K562 (cell line): ENCODE results near the gene KASH5. TPM values are rescaled to one million over a fixed set of nuclear protein-coding genes. Genes with fewer than 3 reads are reported as not detected.
A peak's percentile ranks its signal among the peaks of the same experiment; 100 is the strongest.

Experiments used
- CC2D1A ChIP-seq: fragments of 450-650 bp; IDR thresholded peaks from 2 replicates; pipeline ENCODE4 v1.6.1; 2017; ENCODE audit warnings: mild to moderate bottlenecking
- CCAR2 ChIP-seq: fragments of 200-400 bp; formaldehyde crosslinking; IDR thresholded peaks from 2 replicates; pipeline ENCODE4 v1.6.1; 2017; ENCODE audit warnings: mild to moderate bottlenecking, low read depth, low read length
- ETS2 ChIP-seq: IDR thresholded peaks from 2 replicates; pipeline ENCODE4 v1.6.1; 2016; ENCODE audit warnings: borderline replicate concordance, missing genetic modification characterization, mild to moderate bottlenecking, moderate library complexity, missing compliant biosample characterization; ENCODE audit not compliant: poor library complexity, severe bottlenecking
- FIP1L1 ChIP-seq: fragments of 200-400 bp; formaldehyde crosslinking; IDR thresholded peaks from 2 replicates; pipeline ENCODE4 v1.6.1; 2018; ENCODE audit warnings: mild to moderate bottlenecking, low read depth, low read length; ENCODE audit not compliant: poor library complexity, severe bottlenecking
- FOXA3 ChIP-seq, 2 experiments: fragments of 450-650 bp in 1 of 2; sonication (generic) in 1 of 2; formaldehyde crosslinking; IDR thresholded peaks in 1 of 2; conservative IDR thresholded peaks in 1 of 2; 2 replicates each; pipeline versions ENCODE4 v1.4.0 to v1.8.0; 2020 to 2022; ENCODE audit warnings: mild to moderate bottlenecking in 2 of 2, missing genetic modification reagents in 1 of 2
- HES1 ChIP-seq: fragments of 450-650 bp; IDR thresholded peaks from 2 replicates; pipeline ENCODE4 v1.6.1; 2016; ENCODE audit warnings: low read depth, mild to moderate bottlenecking, moderate library complexity
- LEF1 ChIP-seq: fragments of 450-650 bp; IDR thresholded peaks from 2 replicates; pipeline ENCODE4 v1.6.1; 2016; ENCODE audit warnings: mild to moderate bottlenecking
- NFYB ChIP-seq: IDR thresholded peaks from 2 replicates; pipeline ENCODE4 v1.6.1; 2011; ENCODE audit warnings: mild to moderate bottlenecking, moderate library complexity; ENCODE audit not compliant: insufficient read length; ENCODE audit errors: extremely low read depth
- PHF8 ChIP-seq: fragments of 200-600 bp; sonication (generic); IDR thresholded peaks from 2 replicates; pipeline ENCODE4 v1.6.1; 2012; ENCODE audit warnings: mixed run types, mild to moderate bottlenecking, inconsistent platforms, low read length, moderate library complexity, borderline replicate concordance
- PRDM10 ChIP-seq: fragments of 450-650 bp; IDR thresholded peaks from 2 replicates; pipeline ENCODE4 v1.6.1; 2018; ENCODE audit not compliant: partially characterized antibody
- PREB ChIP-seq: sonication (generic); formaldehyde crosslinking; IDR thresholded peaks from 2 replicates; pipeline ENCODE4 v1.8.1; 2023; ENCODE audit warnings: mild to moderate bottlenecking, missing genetic modification reagents
- SFPQ ChIP-seq: fragments of 200-400 bp; formaldehyde crosslinking; IDR thresholded peaks from 2 replicates; pipeline ENCODE4 v1.6.1; 2017; ENCODE audit warnings: mild to moderate bottlenecking, low read depth, low read length, moderate library complexity
- SIN3B ChIP-seq: fragments of 450-650 bp; IDR thresholded peaks from 2 replicates; pipeline ENCODE4 v1.6.1; 2017; ENCODE audit warnings: low read depth, mild to moderate bottlenecking, moderate library complexity
- ZBTB5 ChIP-seq: fragments of 450-650 bp; IDR thresholded peaks from 2 replicates; pipeline ENCODE4 v1.6.1; 2017; ENCODE audit warnings: antibody characterized with exemption
- ZFP30 ChIP-seq: fragments of 250-450 bp; sonication (Bioruptor Pico); IDR thresholded peaks from 2 replicates; pipeline ENCODE4 v1.8.0; 2022; ENCODE audit warnings: moderate library complexity, mild to moderate bottlenecking, inconsistent platforms, borderline replicate concordance
- ZKSCAN1 ChIP-seq: fragments of 150-350 bp; IDR thresholded peaks from 2 replicates; pipeline ENCODE4 v1.6.1; 2016; ENCODE audit warnings: low read depth, low read length
- ZNF224 ChIP-seq: sonication (generic); formaldehyde crosslinking; IDR thresholded peaks from 2 replicates; pipeline ENCODE4 v1.8.0; 2022; ENCODE audit warnings: mild to moderate bottlenecking, missing genetic modification reagents
- ZNF707 ChIP-seq: fragments of 250-450 bp; sonication (Bioruptor Pico); conservative IDR thresholded peaks from 2 replicates; pipeline ENCODE4 v1.8.0; 2022; ENCODE audit warnings: inconsistent platforms, mild to moderate bottlenecking, moderate library complexity
- polyA plus RNA-seq, 8 experiments: library from polyadenylated mRNA; depleted of rRNA in 4 of 8; stranded (reverse) in 5 of 8; unstranded in 3 of 8; fragments of >200 nt; fragmentation: Nextera tagmentation in 2 of 8; fragmentation: Illumina TruSeq in 1 of 8; extraction: Ambion mirVana in 2 of 8; extraction: Trizol in 1 of 8; gene quantifications; 2 replicates each; pipeline versions ENCODE4 v1.2.1 to v1.2.3, GENCODE V29; 2011 to 2014; ENCODE audit warnings: inconsistent platforms in 1 of 8, missing spikeins in 1 of 8
- total RNA-seq, 7 experiments: library from RNA; depleted of rRNA in 6 of 7; stranded (reverse); fragments of >200 nt in 6 of 7; fragmentation: Illumina TruSeq in 2 of 7; extraction: Trizol in 2 of 7; gene quantifications; 2 replicates each; pipeline versions ENCODE4 v1.2.1 to v1.2.3, GENCODE V29; 2011 to 2021; ENCODE audit warnings: low replicate concordance in 1 of 7

KASH5 gene
- total and polyA plus RNA-seq, 9 of the 15 experiments (the other 6 are each of a cell fraction or from before 2014, with no cell fraction given), result 0.07 to 0.84 (median 0.34) TPM; not detected in 1

GRCh38 chr19:49442771-49443365, 54.8 kb downstream of the KASH5 start (continued):
- TF ChIP-seq CCAR2 (no peak), FOXA3 (CRISPR knock-in tag; conservative IDR thresholded peaks at IDR 0.05 in 1 of 2, IDR thresholded peaks at IDR 0.05 in 1 of 2) (no peak), ZNF224 (no peak), ETS2 (tag) (no peak), LEF1 (no peak), SIN3B (0 out of 2 replicates have a peak, but pooled peaks have one; percentile 33), ZNF707 (CRISPR knock-in tag) (no peak), ZFP30 (CRISPR knock-in tag) (no peak), SFPQ (no peak), PHF8 (peak; percentile 59; the same call in 1 of the 2 replicates), PREB (no peak), PRDM10 (peak; percentile 54), HES1 (no peak), ZBTB5 (peak; percentile 37; the same call in 1 of the 2 replicates), FIP1L1 (no peak), CC2D1A (peak; percentile 91), ZKSCAN1 (no peak), NFYB (no peak)
